GM12878 (cell line): ENCODE data around the gene CCNB1IP1. TPM values are rescaled to one million over a fixed set of nuclear protein-coding genes. Genes with fewer than 3 reads are reported as not detected.

Experiments
- ATAC-seq: fragments of 200-7000 bp; cut with Tn5 transposase; 3 replicates; pipeline ENCODE4 v1.9.1; 2020; ENCODE audit warnings: mild to moderate bottlenecking, moderate library complexity
- BruUV-seq: library from RNA; stranded (reverse); fragments of 400-500 nt; replicated peaks from 2 replicates; lab custom pipeline; 2021; lab: Mats Ljungman, UMichigan
- CTCF ChIA-PET: fragments of 300-600 bp; sonication (Branson Sonifier 250); formaldehyde crosslinking; extraction: SDS; loops from one replicate; lab custom pipeline; 2021; ENCODE audit warnings: inconsistent platforms; lab: Yijun Ruan, JAX
- POLR2A ChIA-PET: fragments of 350-600 bp; formaldehyde crosslinking; extraction: SDS; loops from one replicate; lab custom pipeline; 2021; ENCODE audit warnings: inconsistent platforms; lab: Charles Lee
- RAD21 ChIA-PET: fragments of 300-600 bp; sonication (Branson Sonifier 250); formaldehyde crosslinking; loops from one replicate; lab custom pipeline; 2023; ENCODE audit warnings: antibody characterized with exemption; ENCODE audit not compliant: unreplicated experiment; lab: Charles Lee
- SMC1A ChIA-PET: fragments of 300-600 bp; sonication (Branson Sonifier 250); formaldehyde crosslinking; loops from one replicate; lab custom pipeline; 2023; ENCODE audit not compliant: unreplicated experiment, uncharacterized antibody; lab: Charles Lee
- DNase-seq: peaks from one replicate; pipeline ENCODE4 v3.0.0-alpha.2; 2011; ENCODE audit warnings: low read depth, low spot score
- FAIRE-seq: peaks from 3 replicates; lab custom pipeline; 2011; peaks lifted over from hg19 to GRCh38; lab: Jason Lieb, UNC
- H2AFZ ChIP-seq: 2 replicates; pipeline ENCODE4 v1.6.0; 2011; ENCODE audit warnings: low read depth, low read length, control low read depth; ENCODE audit not compliant: control insufficient read depth
- H3K27ac ChIP-seq: 2 replicates; pipeline ENCODE4 v1.5.1; 2011; ENCODE audit warnings: control low read depth; ENCODE audit not compliant: control insufficient read depth, insufficient read depth
- H3K27me3 ChIP-seq, 2 experiments: replicated peaks in 1 of 2; 2 replicates each; pipeline versions ENCODE4 v1.6.0 to v1.6.1; 2011; ENCODE audit warnings: low read length in 1 of 2; ENCODE audit not compliant: control insufficient read depth in 2 of 2, insufficient read depth in 2 of 2
- H3K36me3 ChIP-seq, 2 experiments: 2 replicates each; pipeline ENCODE4 v1.5.1; 2011; ENCODE audit warnings: low read length in 1 of 2; ENCODE audit not compliant: control insufficient read depth in 2 of 2, insufficient read depth in 2 of 2
- H3K4me1 ChIP-seq: 2 replicates; pipeline ENCODE4 v1.6.1; 2011; ENCODE audit warnings: mild to moderate bottlenecking, low read length, moderate library complexity, mixed read lengths; ENCODE audit not compliant: control insufficient read depth, insufficient read depth
- H3K4me2 ChIP-seq: 2 replicates; pipeline ENCODE4 v1.6.0; 2011; ENCODE audit warnings: control low read depth; ENCODE audit not compliant: control insufficient read depth, insufficient read depth
- H3K4me3 ChIP-seq: fragments of 200-600 bp; sonication (generic); 2 replicates; pipeline ENCODE4 v1.5.1; 2016
- H3K79me2 ChIP-seq: 2 replicates; pipeline ENCODE4 v1.6.0; 2011; ENCODE audit warnings: low read length; ENCODE audit not compliant: control insufficient read depth, insufficient read depth
- H3K9ac ChIP-seq: 2 replicates; pipeline ENCODE4 v1.8.0; 2011; ENCODE audit warnings: low read length, control low read depth, mixed read lengths; ENCODE audit not compliant: control insufficient read depth, insufficient read depth
- H3K9me3 ChIP-seq: replicated peaks from 3 replicates; pipeline ENCODE4 v1.5.1; 2011; ENCODE audit warnings: mild to moderate bottlenecking, low read length; ENCODE audit not compliant: control insufficient read depth, insufficient read depth
- H4K20me1 ChIP-seq: 2 replicates; pipeline ENCODE4 v1.6.0; 2011; ENCODE audit not compliant: control insufficient read depth, insufficient read depth
- ASH2L ChIP-seq: fragments of 300-600, 200-600 bp; sonication (generic); IDR thresholded peaks from 2 replicates; pipeline ENCODE4 v1.6.1; 2017; ENCODE audit warnings: low read depth, mild to moderate bottlenecking, borderline replicate concordance
- IKZF2 ChIP-seq, 2 experiments: fragments of 450-650 bp; IDR thresholded peaks; 2 replicates each; pipeline ENCODE4 v1.6.1; 2017; ENCODE audit warnings: mild to moderate bottlenecking in 2 of 2, moderate library complexity in 2 of 2
- MYC ChIP-seq: IDR thresholded peaks from 2 replicates; pipeline ENCODE4 v1.6.1; 2011; ENCODE audit warnings: mild to moderate bottlenecking, low read length, moderate library complexity, inconsistent platforms; ENCODE audit not compliant: insufficient read depth, insufficient replicate concordance, insufficient read length, severe bottlenecking
- RELA ChIP-seq: fragments of 450-650 bp; IDR thresholded peaks from 2 replicates; pipeline ENCODE4 v1.8.0; 2014; ENCODE audit warnings: borderline replicate concordance; ENCODE audit not compliant: partially characterized antibody
- SMAD1 ChIP-seq: fragments of 450-650 bp; IDR thresholded peaks from 2 replicates; pipeline ENCODE4 v1.6.1; 2018; ENCODE audit warnings: mild to moderate bottlenecking, low read depth; ENCODE audit not compliant: partially characterized antibody
- TCF12 ChIP-seq: IDR thresholded peaks from 2 replicates; pipeline ENCODE4 v1.6.1; 2011; ENCODE audit warnings: low read depth, mild to moderate bottlenecking, low read length
- WGBS: methylation state at CpG from one replicate; pipeline ENCODE4 v1.1.6; 2016; ENCODE audit warnings: low lambda C conversion rate; ENCODE audit not compliant: insufficient replicate concordance, insufficient coverage; ENCODE audit errors: missing lambda C conversion rate; 5-methylcytosine and 5-hydroxymethylcytosine counted together
- in situ Hi-C: fragments of 300-500 bp; cut with MboI; formaldehyde crosslinking; loops from 9 replicates; pipeline ENCODE4 v1.14.3; 2018; ENCODE audit warnings: mixed read lengths
- intact Hi-C: fragments of 100-400 bp; cut with micrococcal nuclease; formaldehyde crosslinking; loops from one replicate; pipeline ENCODE4 v1.14.2; 2022; ENCODE audit not compliant: unreplicated experiment
- polyA plus RNA-seq, 11 experiments: library from polyadenylated mRNA; depleted of rRNA in 4 of 11; unstranded in 6 of 11; stranded (reverse) in 5 of 11; fragments of >200 nt; fragmentation: Nextera tagmentation in 4 of 11; fragmentation: Illumina TruSeq in 1 of 11; extraction: Ambion mirVana in 4 of 11; extraction: Trizol in 1 of 11; gene quantifications; 1 replicate in 1 of 11; 2 replicates in 10 of 11; pipeline versions ENCODE4 v1.2.1 to v1.2.3, GENCODE V29; 2011 to 2016; ENCODE audit warnings: inconsistent platforms in 2 of 11, missing spikeins in 2 of 11, low read depth in 1 of 11
- total RNA-seq, 4 experiments: library from RNA; depleted of rRNA in 3 of 4; stranded (reverse); fragments of >200 nt in 3 of 4; fragmentation: Illumina TruSeq in 1 of 4; extraction: Trizol in 1 of 4; gene quantifications; 2 replicates each; pipeline versions ENCODE4 v1.2.1 to v1.2.3, GENCODE V29; 2013 to 2021

CCNB1IP1 gene
- total and polyA plus RNA-seq, 10 of the 15 experiments (the other 5 are each of a cell fraction or from before 2014, with no cell fraction given): 20.4 to 165 (median 86.5) TPM

DNA sequence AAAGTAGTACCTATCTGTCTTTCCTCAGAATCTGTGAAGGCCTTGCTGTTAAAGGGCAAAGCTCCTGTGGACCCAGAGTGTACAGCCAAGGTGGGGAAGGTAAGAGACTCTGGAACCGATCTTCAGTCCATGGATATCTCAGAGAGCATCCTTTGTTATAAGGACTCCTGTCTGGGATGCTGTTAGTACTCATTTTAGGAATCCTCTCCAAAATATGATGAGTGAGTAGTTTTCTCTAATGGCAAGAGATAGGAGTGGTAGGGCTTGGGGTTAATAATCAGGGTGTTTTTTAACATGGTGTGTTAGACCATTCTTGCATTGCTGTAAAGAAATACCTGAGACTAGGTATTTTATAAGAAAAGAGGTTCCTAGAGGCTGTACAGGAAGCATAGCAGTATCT, 12.3 kb upstream of the CCNB1IP1 start:
- Histone ChIP-seq H3K4me1 (no peaks in the 10 kb centered on the region), H4K20me1 (no peaks in the 10 kb centered on the region), H3K9me3 (no peaks in the 10 kb centered on the region), H3K27ac (no peak overlapping the region), H3K27me3 (no peaks in the 10 kb centered on the region), H3K79me2 (peaks cover 10% of the 10 kb centered on the region)
- DNase-seq (no peak), ATAC-seq (no peak)
- ChIA-PET RAD21 (interaction anchor here (4.1 kb wide), 1 partner anchor 263 kb away, joined by 28 read pairs; no protein-coding TSS in a partner anchor), POLR2A (no interaction called here), CTCF (interaction anchor here (1.1 to 5.1 kb wide), 3 partner anchors 11 to 18 kb away, joined by 3 to 61 read pairs (median 3); no protein-coding TSS in a partner anchor), SMC1A (interaction anchor here (6.3 kb wide), 1 partner anchor 17 kb away, joined by 65 read pairs; no protein-coding TSS in a partner anchor)
- in situ Hi-C loops: no loop called here
- TF ChIP-seq ASH2L (no peak), MYC (no peak), RELA (no peak), TCF12 (no peak), SMAD1 (no peak), IKZF2 (IDR thresholded peaks at IDR 0.05) (no peak)
- TF ChIP-seq, all 136 proteins: peak for 0
- intact Hi-C loops: no loop called here
- BruUV-seq: no TSS peak
- H3K4me3 ChIP-seq: no peak overlapping the region
- H2AFZ ChIP-seq: no peak overlapping the region
- WGBS: 100% methylated on average over 1 of the region's 1 CpG
- no peak for FAIRE-seq
- H3K4me2 ChIP-seq: no peak overlapping the region
- H3K36me3 ChIP-seq: peaks cover 1 to 10% of the 10 kb centered on the region in 2 experiments; a peak in 2 of 4 replicates
- no peak overlapping the region for H3K9ac ChIP-seq
